GM21447 (cell line): ENCODE data around the gene FXYD3.
A peak's percentile ranks its signal among the peaks of the same experiment; 100 is the strongest.
"Not testable (repeated sequence)": the region's sequence is repeated elsewhere in the genome, so short reads cannot be mapped to it uniquely, and the experiment has no call there.

Experiments used
- ATAC-seq: cut with Tn5 transposase; IDR thresholded peaks from one replicate; pipeline ENCODE4 v1.9.1; 2021; ENCODE audit not compliant: unreplicated experiment

FXYD3 gene

GRCh38 chr19:35085947-35086346 is 29.7 kb upstream of the FXYD3 start:
- peak; percentile 68 for ATAC-seq

- ATAC-seq = no peak
Observed at GRCh38 chr19:35086455-35086854, 29.2 kb upstream of the FXYD3 start.

GRCh38 chr19:35087393-35087792 is 28.2 kb upstream of the FXYD3 start:
- ATAC-seq = no peak

- no peak for ATAC-seq
Observed at GRCh38 chr19:35088131-35088913, 27.3 kb upstream of the FXYD3 start.

GRCh38 chr19:35089554-35089953 is 26.1 kb upstream of the FXYD3 start:
- ATAC-seq = no peak

- ATAC-seq = no peak
Observed at GRCh38 chr19:35090160-35090505, 25.5 kb upstream of the FXYD3 start.

- ATAC-seq = no peak
Observed at GRCh38 chr19:35090506-35091214, 25.0 kb upstream of the FXYD3 start.

- no peak for ATAC-seq
Observed at GRCh38 chr19:35093430-35093829, 22.2 kb upstream of the FXYD3 start.

GRCh38 chr19:35093941-35094647 is 21.5 kb upstream of the FXYD3 start:
- ATAC-seq = no peak

GRCh38 chr19:35094656-35095055 is 21.0 kb upstream of the FXYD3 start:
- ATAC-seq = no peak

- no peak for ATAC-seq
Observed at GRCh38 chr19:35095667-35096368, 19.8 kb upstream of the FXYD3 start.

- no peak for ATAC-seq
Observed at GRCh38 chr19:35098413-35099049, 17.1 kb upstream of the FXYD3 start.

GRCh38 chr19:35099155-35099896 is 16.3 kb upstream of the FXYD3 start:
- ATAC-seq = no peak

- no peak for ATAC-seq
Observed at GRCh38 chr19:35099897-35100275, 15.7 kb upstream of the FXYD3 start.

GRCh38 chr19:35100588-35101533 is 14.8 kb upstream of the FXYD3 start:
- ATAC-seq = no peak

- not testable (repeated sequence) for ATAC-seq
Observed at GRCh38 chr19:35101949-35102348, 13.7 kb upstream of the FXYD3 start.

- ATAC-seq = not testable (repeated sequence)
Observed at GRCh38 chr19:35103614-35104013, 12.0 kb upstream of the FXYD3 start.

GRCh38 chr19:35104361-35104760 is 11.3 kb upstream of the FXYD3 start:
- no peak for ATAC-seq

GRCh38 chr19:35105047-35105410 is 10.6 kb upstream of the FXYD3 start:
- ATAC-seq = no peak
